ENCODE measurements around the gene AACS. TPM values are rescaled to one million over a fixed set of nuclear protein-coding genes. Genes with fewer than 3 reads are reported as not detected.

The AACS gene
- total and polyA plus RNA-seq, 4 donors: 3.4 to 13.6 (median 7.3) TPM

DNA sequence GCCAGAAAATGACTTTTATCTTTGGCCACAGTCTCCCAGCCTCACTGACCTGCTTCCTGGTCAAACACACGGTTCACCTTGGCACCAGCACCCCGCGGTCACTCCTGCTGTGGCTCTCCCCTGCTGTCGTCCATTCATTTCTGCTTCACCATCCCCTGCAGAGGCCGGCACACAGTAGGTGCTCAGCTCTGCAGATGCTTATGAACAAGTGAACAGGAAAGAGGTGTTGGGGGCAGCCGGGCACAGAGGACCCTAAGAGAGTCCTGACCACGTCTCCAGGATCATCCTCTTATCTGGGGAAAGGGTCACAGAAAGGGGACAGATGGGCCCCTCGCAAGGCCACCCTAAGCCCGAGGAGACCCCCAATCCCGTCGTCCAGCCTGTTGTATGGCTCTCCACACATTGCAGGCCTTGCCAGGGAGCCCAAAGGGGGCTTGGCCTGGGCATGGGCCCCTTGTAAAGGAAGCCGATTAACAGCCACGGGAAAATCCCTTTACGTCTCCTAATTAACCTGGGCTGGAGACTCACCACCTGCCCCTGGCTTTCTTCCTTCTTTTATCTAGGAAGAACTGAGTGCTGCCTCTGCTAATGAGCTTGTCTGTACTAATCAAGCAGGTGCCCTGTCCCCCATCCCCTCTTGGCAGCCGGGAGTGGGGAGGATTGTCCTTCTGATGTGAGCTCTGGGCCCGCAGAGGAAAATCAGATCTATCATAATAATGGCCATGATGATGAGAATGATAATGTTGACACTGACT lies 119.2 kb downstream of the AACS start (continued):
- TF ChIP-seq, protein P1, sequence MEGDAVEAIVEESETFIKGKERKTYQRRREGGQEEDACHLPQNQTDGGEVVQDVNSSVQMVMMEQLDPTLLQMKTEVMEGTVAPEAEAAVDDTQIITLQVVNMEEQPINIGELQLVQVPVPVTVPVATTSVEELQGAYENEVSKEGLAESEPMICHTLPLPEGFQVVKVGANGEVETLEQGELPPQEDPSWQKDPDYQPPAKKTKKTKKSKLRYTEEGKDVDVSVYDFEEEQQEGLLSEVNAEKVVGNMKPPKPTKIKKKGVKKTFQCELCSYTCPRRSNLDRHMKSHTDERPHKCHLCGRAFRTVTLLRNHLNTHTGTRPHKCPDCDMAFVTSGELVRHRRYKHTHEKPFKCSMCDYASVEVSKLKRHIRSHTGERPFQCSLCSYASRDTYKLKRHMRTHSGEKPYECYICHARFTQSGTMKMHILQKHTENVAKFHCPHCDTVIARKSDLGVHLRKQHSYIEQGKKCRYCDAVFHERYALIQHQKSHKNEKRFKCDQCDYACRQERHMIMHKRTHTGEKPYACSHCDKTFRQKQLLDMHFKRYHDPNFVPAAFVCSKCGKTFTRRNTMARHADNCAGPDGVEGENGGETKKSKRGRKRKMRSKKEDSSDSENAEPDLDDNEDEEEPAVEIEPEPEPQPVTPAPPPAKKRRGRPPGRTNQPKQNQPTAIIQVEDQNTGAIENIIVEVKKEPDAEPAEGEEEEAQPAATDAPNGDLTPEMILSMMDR (IDR thresholded peaks at IDR 0.05; ENCODE audit: low read depth, low read length, missing input control): no peak
- TF ChIP-seq NR2F2 (IDR thresholded peaks at IDR 0.05) (no peak), RAD21 (IDR thresholded peaks at IDR 0.05) (no peak), FOXA1 (IDR thresholded peaks at IDR 0.05) (no peak), JUND (IDR thresholded peaks at IDR 0.05) (no peak), RXRA (IDR thresholded peaks at IDR 0.05) (no peak), HNF4A (conservative IDR thresholded peaks at IDR 0.05) (no peak), FOXA2 (IDR thresholded peaks at IDR 0.05) (no peak)
- TF ChIP-seq, protein P2, sequence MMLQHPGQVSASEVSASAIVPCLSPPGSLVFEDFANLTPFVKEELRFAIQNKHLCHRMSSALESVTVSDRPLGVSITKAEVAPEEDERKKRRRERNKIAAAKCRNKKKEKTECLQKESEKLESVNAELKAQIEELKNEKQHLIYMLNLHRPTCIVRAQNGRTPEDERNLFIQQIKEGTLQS (IDR thresholded peaks at IDR 0.05): no peak

DNA sequence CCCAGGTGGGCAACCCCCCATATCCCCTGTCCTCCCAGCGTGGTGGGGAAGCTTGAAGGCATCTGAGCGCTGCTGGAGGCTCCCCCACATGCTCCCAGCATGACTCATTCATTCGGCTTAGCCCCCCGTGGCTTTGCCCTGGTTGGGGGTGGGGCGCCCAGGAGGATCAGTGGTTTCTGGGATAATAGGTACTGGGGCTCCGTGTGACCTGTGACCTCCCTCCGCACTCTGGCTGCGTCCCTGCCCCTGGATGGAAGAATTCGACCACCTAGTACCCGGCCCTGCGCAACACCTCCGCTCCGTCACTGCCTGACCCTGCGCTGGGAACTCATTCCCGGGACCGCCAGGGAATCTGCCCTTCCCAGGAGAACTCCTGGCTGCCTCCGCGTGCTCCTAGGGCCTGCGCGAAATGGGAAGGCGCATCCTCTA lies 120.1 kb downstream of the AACS start:
- H3K9ac ChIP-seq (ENCODE audit: low read depth in 1 of 2, low read length in 2 of 2): no peak overlapping the region
- no peak for DNase-seq (ENCODE audit: low spot score)
- no peak overlapping the region for H3K4me3 ChIP-seq (ENCODE audit: low read depth in 1 of 3, low read length in 3 of 3)
- H3K27me3 ChIP-seq (ENCODE audit: control insufficient read depth in 4 of 4, insufficient read depth in 4 of 4, low read length in 3 of 4): peaks cover 3 to 11% (median 7%) of the 10 kb centered on the region in 4 donors
- no peaks in the 10 kb centered on the region for H3K36me3 ChIP-seq (ENCODE audit: control insufficient read depth in 4 of 4, insufficient read depth in 3 of 4, low read depth in 1 of 4, low read length in 3 of 4)
- 9% methylated on average over 21 of the region's 21 CpGs for WGBS
- TF ChIP-seq GABPA (IDR thresholded peaks at IDR 0.05 in 1 of 2, conservative IDR thresholded peaks at IDR 0.05 in 1 of 2) (no peak), RXRA (IDR thresholded peaks at IDR 0.05) (no peak), SP1 (IDR thresholded peaks at IDR 0.05) (no peak), FOXA1 (IDR thresholded peaks at IDR 0.05) (no peak), HNF4G (IDR thresholded peaks at IDR 0.05) (no peak), NR2F2 (IDR thresholded peaks at IDR 0.05) (no peak)
- TF ChIP-seq, protein P3, sequence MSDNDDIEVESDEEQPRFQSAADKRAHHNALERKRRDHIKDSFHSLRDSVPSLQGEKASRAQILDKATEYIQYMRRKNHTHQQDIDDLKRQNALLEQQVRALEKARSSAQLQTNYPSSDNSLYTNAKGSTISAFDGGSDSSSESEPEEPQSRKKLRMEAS (IDR thresholded peaks at IDR 0.05): no peak
- TF ChIP-seq, protein P1 (IDR thresholded peaks at IDR 0.05; ENCODE audit: low read depth, low read length, missing input control): no peak
- TF ChIP-seq, protein P4, sequence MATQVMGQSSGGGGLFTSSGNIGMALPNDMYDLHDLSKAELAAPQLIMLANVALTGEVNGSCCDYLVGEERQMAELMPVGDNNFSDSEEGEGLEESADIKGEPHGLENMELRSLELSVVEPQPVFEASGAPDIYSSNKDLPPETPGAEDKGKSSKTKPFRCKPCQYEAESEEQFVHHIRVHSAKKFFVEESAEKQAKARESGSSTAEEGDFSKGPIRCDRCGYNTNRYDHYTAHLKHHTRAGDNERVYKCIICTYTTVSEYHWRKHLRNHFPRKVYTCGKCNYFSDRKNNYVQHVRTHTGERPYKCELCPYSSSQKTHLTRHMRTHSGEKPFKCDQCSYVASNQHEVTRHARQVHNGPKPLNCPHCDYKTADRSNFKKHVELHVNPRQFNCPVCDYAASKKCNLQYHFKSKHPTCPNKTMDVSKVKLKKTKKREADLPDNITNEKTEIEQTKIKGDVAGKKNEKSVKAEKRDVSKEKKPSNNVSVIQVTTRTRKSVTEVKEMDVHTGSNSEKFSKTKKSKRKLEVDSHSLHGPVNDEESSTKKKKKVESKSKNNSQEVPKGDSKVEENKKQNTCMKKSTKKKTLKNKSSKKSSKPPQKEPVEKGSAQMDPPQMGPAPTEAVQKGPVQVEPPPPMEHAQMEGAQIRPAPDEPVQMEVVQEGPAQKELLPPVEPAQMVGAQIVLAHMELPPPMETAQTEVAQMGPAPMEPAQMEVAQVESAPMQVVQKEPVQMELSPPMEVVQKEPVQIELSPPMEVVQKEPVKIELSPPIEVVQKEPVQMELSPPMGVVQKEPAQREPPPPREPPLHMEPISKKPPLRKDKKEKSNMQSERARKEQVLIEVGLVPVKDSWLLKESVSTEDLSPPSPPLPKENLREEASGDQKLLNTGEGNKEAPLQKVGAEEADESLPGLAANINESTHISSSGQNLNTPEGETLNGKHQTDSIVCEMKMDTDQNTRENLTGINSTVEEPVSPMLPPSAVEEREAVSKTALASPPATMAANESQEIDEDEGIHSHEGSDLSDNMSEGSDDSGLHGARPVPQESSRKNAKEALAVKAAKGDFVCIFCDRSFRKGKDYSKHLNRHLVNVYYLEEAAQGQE (IDR thresholded peaks at IDR 0.05): no peak
- no peak overlapping the region for H3K27ac ChIP-seq (ENCODE audit: low read depth in 1 of 2, low read length in 2 of 2)
- peaks cover 3 to 26% (median 8%) of the 10 kb centered on the region in 4 donors for H3K4me1 ChIP-seq (ENCODE audit: control insufficient read depth in 4 of 4, insufficient read depth in 4 of 4, low read length in 3 of 4)
- H3K9me3 ChIP-seq (ENCODE audit: control insufficient read depth in 4 of 4, low read length in 3 of 4): no peaks in the 10 kb centered on the region
